GM18511 (cell line): ENCODE data around the gene MAPK10.
"Not testable (repeated sequence)": the region's sequence is repeated elsewhere in the genome, so short reads cannot be mapped to it uniquely, and the experiment has no call there.

Source experiments
- ATAC-seq: cut with Tn5 transposase; IDR thresholded peaks from one replicate; pipeline ENCODE4 v1.9.1; 2021; ENCODE audit warnings: mild to moderate bottlenecking, moderate library complexity; ENCODE audit not compliant: unreplicated experiment

MAPK10 gene

DNA sequence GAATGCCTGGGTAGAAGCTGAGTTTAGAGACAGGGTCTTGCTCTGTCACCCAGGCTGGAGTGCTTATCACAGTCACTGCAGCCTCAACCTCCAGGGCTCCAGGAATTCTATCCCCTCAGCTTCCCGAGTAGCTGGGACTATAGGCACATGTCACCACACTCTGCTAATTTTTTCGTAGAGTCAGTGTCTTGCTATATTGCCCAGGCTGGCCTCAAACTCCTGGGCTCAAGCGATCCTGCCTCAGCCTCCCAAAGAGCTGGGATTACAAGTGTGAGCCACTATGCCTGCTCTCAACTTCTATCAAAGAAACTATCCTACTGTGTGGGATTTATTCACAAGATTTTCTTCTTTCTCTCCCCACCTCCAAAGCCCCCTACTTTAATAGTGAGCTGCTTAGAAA lies 15.7 kb downstream of the MAPK10 start:
- no peak for ATAC-seq

- ATAC-seq = no peak
Observed at GRCh38 chr4:86338989-86339388, 20.9 kb downstream of the MAPK10 start.

GRCh38 chr4:86338521-86338920 lies 21.3 kb downstream of the MAPK10 start:
- no peak for ATAC-seq

DNA sequence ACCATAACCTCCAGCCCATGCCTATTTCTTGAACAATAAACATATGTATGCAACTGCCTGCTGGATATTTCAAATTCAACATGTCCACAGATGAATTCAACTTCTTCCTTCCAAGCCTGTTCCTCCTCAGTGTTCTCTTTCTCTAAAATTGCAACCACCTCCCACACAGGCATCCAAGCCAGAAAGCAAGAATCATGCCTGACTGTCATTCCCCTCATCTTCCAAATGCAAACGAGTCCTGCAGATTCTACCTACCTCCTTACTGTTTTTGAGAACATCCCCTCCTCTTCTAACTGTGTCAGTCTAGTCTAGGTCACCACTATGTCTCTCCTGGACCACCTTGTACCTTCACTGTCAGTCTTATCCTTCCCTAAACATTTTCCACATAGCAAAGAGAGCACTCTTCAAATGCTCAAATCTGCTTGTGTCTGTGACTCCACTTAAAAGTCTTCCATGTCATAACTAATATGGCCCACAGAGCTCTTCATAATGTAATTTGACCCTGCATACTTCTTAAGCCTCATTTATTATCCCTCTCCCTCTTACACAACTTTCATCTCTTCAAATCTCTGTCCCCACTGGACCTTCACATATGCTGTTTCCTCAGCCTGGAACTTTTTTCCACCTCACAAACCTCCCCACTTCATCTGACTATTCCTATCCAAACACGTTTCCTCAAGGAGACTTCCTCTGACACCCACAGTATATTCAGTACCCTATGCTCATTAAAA lies 25.7 kb downstream of the MAPK10 start:
- no peak for ATAC-seq

- ATAC-seq = no peak
Observed at GRCh38 chr4:86333236-86333635, 26.6 kb downstream of the MAPK10 start.

GRCh38 chr4:86330961-86331742 lies 28.7 kb downstream of the MAPK10 start:
- ATAC-seq = no peak

DNA sequence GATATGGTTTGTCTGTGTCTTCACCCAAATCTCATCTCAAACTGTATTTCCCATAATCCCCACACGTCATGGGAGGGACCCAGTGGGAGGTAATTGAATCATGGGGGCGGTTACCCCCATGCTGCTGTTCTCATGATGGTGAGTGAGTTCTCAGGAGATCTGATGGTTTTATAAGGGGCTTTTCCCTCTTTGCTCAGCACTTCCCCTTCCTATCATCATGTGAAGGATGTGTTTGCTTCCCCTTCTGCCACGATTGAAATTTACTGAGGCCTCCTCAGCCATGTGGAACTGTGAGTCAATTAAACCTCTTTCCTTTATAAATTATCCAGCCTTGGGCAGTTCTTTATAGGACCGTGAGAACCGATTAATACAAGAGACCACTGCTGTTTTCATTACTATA lies 29.4 kb downstream of the MAPK10 start:
- ATAC-seq = not testable (repeated sequence)

GRCh38 chr4:86329431-86329830 lies 30.4 kb downstream of the MAPK10 start:
- ATAC-seq = no peak

- no peak for ATAC-seq
Observed at GRCh38 chr4:86326400-86326799, 33.5 kb downstream of the MAPK10 start.

DNA sequence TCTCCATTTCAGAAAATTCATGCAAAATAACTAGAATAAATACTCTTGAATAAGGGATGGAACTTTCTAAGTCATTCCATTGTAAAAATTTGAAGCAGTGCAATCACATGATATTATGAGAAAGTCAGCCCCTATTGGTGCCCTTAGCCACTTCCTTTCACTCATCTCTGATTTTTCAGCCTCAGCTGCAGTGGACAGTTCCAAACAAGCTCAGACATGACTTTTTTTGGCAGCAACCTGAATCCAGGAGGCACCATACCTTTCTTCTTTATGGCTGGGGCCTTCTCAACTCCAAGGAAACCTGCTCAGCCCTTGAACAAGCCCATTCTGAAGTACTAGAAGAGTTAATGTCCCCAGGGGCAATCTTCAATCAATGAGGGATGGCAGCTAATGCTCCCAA lies 40.5 kb downstream of the MAPK10 start:
- ATAC-seq = no peak

GRCh38 chr4:86315579-86315978 lies 44.3 kb downstream of the MAPK10 start:
- ATAC-seq = no peak

DNA sequence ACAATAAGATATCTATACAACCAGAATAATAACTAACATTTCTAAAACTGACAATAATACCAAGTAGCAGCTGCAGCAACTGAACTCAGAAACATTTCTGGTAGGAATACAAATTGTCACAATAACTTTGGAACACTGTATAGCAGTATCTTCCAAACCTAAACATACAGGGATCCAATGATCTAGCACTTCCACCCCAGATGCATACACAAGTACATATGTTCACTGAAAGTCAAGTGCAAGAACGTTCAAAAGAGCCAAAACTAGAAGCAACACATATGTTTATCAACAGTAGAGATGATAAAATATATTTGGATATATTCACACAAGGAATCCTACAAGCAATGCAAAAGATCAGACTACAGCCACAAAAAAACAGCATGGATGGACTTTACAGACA lies 46.2 kb downstream of the MAPK10 start:
- ATAC-seq = no peak

- ATAC-seq = no peak
Observed at GRCh38 chr4:86307432-86307831, 52.4 kb downstream of the MAPK10 start.

DNA sequence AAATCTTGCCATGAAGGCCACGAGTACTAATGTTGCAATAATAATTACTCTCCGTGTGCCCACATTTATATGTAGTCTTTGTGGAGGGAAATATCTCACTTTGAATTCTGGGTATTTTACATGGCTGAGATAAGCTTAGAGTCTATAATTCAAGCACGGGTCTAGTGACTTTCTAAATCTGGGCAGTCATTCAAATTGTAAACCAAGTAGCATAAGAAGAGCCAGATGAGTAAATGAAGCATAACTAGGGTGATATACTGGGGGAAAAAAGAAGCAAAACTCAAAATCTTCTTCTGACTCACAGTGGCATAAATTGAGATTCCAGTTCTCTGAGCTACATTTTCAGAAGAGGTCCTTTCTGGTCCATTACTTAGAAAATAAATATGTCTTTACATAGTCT lies 53.0 kb downstream of the MAPK10 start:
- no peak for ATAC-seq

DNA sequence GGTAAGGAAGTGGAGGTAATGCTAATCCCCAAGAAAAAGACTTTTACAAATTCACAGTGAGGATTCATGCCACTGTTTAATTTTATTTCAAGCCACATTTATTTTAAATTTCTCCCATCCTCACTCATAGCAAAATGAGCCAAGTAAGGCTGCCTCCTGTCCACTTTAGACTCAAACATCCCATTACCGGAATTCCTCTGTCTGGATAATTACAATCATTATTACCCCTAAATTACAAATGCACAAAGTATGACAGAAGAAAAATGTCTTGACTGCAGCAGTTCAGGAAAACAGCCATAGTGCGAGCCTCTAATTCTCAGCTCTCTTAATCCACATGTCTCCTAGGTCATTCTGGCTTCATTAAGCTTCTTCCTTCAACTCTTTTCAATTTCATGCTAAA lies 57.0 kb downstream of the MAPK10 start:
- no peak for ATAC-seq

GRCh38 chr4:86302251-86302650 lies 57.6 kb downstream of the MAPK10 start:
- no peak for ATAC-seq

DNA sequence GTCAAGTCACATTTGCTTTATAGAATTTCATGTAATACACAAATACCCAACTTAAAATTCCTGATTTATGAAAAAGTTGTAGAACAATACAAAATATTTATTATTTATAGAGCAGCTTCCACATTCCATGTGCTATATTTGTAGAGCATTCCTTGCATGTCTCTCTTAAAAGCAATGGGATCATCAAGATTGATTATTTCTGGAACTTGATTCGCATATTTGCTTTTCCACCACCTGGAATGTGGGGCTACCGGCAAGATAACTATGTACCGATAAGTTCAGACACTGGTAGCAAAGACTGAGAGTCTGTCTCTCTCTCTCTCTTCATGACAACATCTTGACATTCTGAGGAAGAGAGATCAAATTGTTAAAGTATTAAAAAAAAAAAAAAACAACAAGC lies 59.3 kb downstream of the MAPK10 start:
- ATAC-seq = no peak

DNA sequence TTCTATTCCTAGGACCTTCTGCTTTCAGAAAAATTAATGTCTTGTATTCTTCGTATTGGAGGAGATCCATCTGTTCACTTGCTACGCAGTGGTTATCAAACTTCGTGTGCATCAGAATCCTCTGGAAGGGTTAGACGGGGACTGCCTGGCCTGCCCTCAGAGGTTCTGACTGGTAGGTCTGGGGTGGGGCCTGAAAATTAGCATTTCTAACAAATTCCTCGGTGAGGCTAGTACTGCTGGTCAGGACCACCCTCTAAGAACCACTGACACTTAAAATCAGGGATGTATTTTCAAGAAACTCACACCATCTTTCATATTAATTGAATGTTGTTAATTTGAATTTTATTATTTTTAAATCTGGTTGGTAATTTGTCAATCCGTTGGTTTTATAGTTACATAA lies 63.0 kb downstream of the MAPK10 start:
- ATAC-seq = no peak

- ATAC-seq = no peak
Observed at GRCh38 chr4:86294883-86295282, 65.0 kb downstream of the MAPK10 start.

DNA sequence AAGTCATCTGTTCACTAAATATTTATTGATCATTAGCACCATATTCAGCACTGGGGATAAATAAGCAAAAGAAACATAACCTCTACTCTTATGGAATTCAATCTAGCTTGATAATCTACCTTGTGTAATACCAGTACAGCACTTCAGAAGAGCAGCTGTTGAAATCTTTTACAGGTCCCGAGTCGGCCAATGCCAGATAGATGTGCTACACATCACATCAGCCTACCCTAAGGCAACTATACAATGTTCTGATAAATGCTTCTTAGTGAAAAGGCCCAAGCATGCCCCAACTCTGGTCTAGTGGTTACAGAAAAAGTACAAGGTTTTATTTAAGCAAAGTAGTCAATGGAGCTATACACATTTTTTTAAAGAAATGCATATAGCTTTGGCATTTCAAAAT lies 68.7 kb downstream of the MAPK10 start:
- no peak for ATAC-seq

- no peak for ATAC-seq
Observed at GRCh38 chr4:86286726-86287125, 73.1 kb downstream of the MAPK10 start.

GRCh38 chr4:86283371-86283770 lies 76.5 kb downstream of the MAPK10 start:
- no peak for ATAC-seq
